Measurements from ENCODE around the gene USP46.

USP46 gene

GRCh38 chr4:52655506-52655905, 3.6 kb downstream of the USP46 start:
- DNase-seq: no peak

- no peak for DNase-seq
These were observed 7.0 kb downstream of the USP46 start for GRCh38 chr4:52651996-52652672.

GRCh38 chr4:52648836-52649235, 10.3 kb downstream of the USP46 start:
- no peak for DNase-seq

- no peak for DNase-seq
These were observed 12.4 kb downstream of the USP46 start for GRCh38 chr4:52646741-52647140.

- DNase-seq: no peak
These were observed 13.0 kb downstream of the USP46 start for GRCh38 chr4:52646096-52646495.

GRCh38 chr4:52645300-52645699, 13.8 kb downstream of the USP46 start:
- DNase-seq: no peak

- no peak for DNase-seq
These were observed 15.3 kb downstream of the USP46 start for GRCh38 chr4:52643785-52644244.

GRCh38 chr4:52643190-52643589, 15.9 kb downstream of the USP46 start:
- no peak for DNase-seq

- peak; percentile 20 for DNase-seq
These were observed 17.1 kb downstream of the USP46 start for GRCh38 chr4:52641854-52642563.

- peak; percentile 54 for DNase-seq
These were observed 18.1 kb downstream of the USP46 start for GRCh38 chr4:52640808-52641565.

GRCh38 chr4:52638717-52639116, 20.4 kb downstream of the USP46 start:
- DNase-seq: no peak

- no peak for DNase-seq
These were observed 22.0 kb downstream of the USP46 start for GRCh38 chr4:52637116-52637515.

GRCh38 chr4:52635560-52635959, 23.5 kb downstream of the USP46 start:
- DNase-seq: no peak

- DNase-seq: no peak
These were observed 24.0 kb downstream of the USP46 start for GRCh38 chr4:52635130-52635529.

- DNase-seq: no peak
These were observed 25.3 kb downstream of the USP46 start for GRCh38 chr4:52633846-52634245.

GRCh38 chr4:52628974-52629373, 30.1 kb downstream of the USP46 start:
- no peak for DNase-seq

- no peak for DNase-seq
These were observed 30.6 kb downstream of the USP46 start for GRCh38 chr4:52628543-52628942.

- DNase-seq: no peak
These were observed 31.2 kb downstream of the USP46 start for GRCh38 chr4:52627876-52628275.

GRCh38 chr4:52625216-52625615, 33.9 kb downstream of the USP46 start:
- no peak for DNase-seq

- DNase-seq: no peak
These were observed 36.5 kb downstream of the USP46 start for GRCh38 chr4:52622564-52622963.

- DNase-seq: no peak
These were observed 37.5 kb downstream of the USP46 start for GRCh38 chr4:52621567-52621966.

GRCh38 chr4:52619591-52619931, 39.5 kb downstream of the USP46 start:
- DNase-seq: no peak

- DNase-seq: no peak
These were observed 40.1 kb downstream of the USP46 start for GRCh38 chr4:52618795-52619590.
